ENCODE results near the gene CUL5.

CUL5 gene

GRCh38 chr11:108154591-108154990 lies 145.9 kb downstream of the CUL5 start:
- TF ChIP-seq ZFX (IDR thresholded peaks at IDR 0.05) (no peak), CTCF (conservative IDR thresholded peaks at IDR 0.05) (no peak)
- H3K27ac ChIP-seq: no peak overlapping the region
